ENCODE data around the gene CTSF.

DNA sequence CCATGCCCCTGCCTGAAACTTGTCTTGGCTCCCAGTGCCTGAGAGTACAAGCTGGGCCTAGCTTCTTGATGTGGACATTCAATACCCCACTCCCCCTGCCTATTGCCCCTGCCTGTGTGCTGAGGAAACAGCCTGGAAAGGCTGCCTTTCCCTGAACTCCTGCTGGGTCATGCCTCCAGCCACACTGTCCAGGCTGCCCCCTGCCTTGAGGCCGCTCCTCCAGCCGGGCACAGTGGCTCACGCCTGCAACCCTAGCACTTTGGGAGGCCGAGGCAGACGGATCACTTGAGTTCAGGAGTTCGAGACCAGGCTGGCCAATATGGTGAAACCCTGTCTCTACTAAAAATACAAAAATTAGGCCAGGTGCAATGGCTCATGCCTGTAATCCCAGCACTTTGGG lies 34.7 kb upstream of the CTSF start:
- TF ChIP-seq POLR2AphosphoS5 (IDR thresholded peaks at IDR 0.05; ENCODE audit: borderline replicate concordance, low read depth, low read length) (no peak), EZH2 (IDR thresholded peaks at IDR 0.05) (no peak)
